Muscle layer of duodenum (tissue), 2 donors: ENCODE results near the gene RSPH10B.
"Not testable (repeated sequence)": the region's sequence is repeated elsewhere in the genome, so short reads cannot be mapped to it uniquely, and the experiment has no call there.

Source experiments
- H3K27ac ChIP-seq: one replicate; pipeline ENCODE4 v1.7.0; 2013; ENCODE audit warnings: mild to moderate bottlenecking, low read length
- H3K27me3 ChIP-seq: one replicate; pipeline ENCODE4 v1.7.0; 2013; ENCODE audit warnings: low read depth, mild to moderate bottlenecking, control low read depth, low read length
- H3K36me3 ChIP-seq, 2 donors: one replicate each; pipeline ENCODE4 v1.7.0; 2013; ENCODE audit warnings: low read length in 2 of 2, control low read depth in 1 of 2, mild to moderate bottlenecking in 1 of 2; ENCODE audit not compliant: insufficient read depth in 2 of 2, control insufficient read depth in 1 of 2
- H3K4me1 ChIP-seq, 2 donors: one replicate each; pipeline ENCODE4 v1.7.0; 2013; ENCODE audit warnings: low read length in 2 of 2, mild to moderate bottlenecking in 2 of 2, control low read depth in 1 of 2, moderate library complexity in 1 of 2; ENCODE audit not compliant: insufficient read depth in 2 of 2, control insufficient read depth in 1 of 2
- H3K4me3 ChIP-seq, 2 donors: one replicate each; pipeline ENCODE4 v1.7.0; 2013; ENCODE audit warnings: low read length in 2 of 2, low read depth in 1 of 2, mild to moderate bottlenecking in 1 of 2
- H3K9me3 ChIP-seq, 2 donors: one replicate each; pipeline ENCODE4 v1.7.0; 2013; ENCODE audit warnings: low read length in 2 of 2, control low read depth in 1 of 2, mild to moderate bottlenecking in 1 of 2; ENCODE audit not compliant: control insufficient read depth in 1 of 2
- donor health status: healthy.

Gene RSPH10B

DNA sequence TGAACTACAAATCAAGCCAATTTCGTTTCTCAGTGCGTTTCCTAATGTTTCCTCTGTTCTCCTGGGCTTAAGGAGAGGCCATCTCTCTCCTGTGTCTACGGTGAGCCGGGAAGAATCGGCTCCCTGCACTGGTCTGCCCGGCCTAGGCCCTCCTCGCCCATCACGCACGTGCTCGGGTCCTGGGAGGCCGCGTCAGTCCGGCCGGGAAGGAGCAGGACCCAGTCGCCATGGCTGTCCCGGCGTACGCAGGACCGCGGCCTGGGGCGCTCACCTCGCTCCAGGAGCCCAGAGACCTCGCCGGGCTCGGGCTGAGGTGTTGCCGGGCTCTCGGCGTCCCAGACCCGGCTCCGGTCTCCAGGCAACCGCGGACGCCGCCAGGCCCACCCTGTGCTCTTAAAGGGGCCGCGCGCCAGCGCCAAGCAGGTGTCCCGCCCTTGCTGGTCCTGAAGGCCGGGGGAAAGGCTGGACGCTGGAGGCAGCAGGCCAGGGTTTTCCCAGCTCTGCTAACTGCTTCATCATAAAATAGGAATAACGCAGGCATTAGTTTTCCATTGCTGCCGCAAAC, at the start of gene RSPH10B:
TSS of gene RSPH10B (minus strand) at position 343 of the 565 bp plus-strand sequence. CDS start 3,573 bp downstream, outside the sequence.
- H3K36me3 ChIP-seq, H3K9me3 ChIP-seq, H3K4me1 ChIP-seq, H3K27me3 ChIP-seq, H3K4me3 ChIP-seq, H3K27ac ChIP-seq: not testable (repeated sequence)

DNA sequence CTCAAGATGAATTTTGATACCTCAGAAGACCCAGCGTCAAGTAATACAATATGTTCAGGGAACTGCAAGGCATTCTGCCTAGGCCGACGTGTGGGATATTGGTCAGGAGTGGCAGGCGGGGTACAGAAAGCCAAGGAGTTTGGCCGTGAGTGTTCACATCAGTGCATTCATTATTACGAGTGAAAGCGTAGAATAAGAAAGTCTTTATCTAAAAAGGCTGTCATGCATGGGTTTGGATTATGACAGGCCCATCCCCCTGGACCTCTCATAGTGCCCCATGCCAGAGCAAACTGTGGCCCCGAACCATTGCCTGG, 46.1 kb upstream of the RSPH10B start:
- H3K36me3 ChIP-seq = peaks cover 35 to 53% of the 10 kb centered on the region in 2 donors

DNA sequence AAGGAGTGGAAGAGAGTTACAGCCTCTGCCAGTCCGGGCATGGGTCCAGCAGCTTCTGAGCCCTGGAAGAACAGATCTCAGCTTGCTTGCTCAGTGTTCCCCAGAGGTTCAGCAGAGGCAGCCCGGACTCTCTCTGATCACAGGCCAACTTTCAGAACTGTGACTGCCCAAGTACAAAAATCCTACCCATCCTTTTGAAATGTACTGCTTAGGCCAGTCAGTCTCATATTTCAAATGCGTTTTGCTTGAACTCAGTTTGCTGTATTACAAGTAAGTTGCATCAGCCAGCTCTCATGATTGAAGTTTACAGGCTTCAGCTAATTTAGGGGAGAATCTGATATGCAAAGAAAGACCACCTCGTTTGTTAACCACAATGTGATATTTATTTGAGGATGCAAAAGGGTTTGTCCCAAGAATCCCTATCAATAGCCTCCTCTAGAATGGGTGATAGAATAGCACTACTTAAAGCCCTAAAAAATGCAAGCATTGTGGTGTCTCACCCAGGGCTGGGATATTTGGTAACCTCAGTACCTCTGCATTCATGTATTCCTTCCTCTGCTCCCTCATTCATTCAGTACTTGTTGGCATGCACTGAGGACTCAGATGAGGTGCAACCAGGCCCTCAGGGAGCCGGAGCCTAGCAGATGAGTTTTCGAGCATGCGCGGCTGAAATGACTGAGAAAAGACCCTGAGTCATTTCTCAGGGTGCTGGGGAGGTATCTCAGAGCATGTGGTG, 45.6 kb upstream of the RSPH10B start:
- peaks cover 33 to 53% of the 10 kb centered on the region in 2 donors for H3K36me3 ChIP-seq
- H3K4me1 ChIP-seq = peaks cover 0 to 27% of the 10 kb centered on the region in 2 donors
- H3K27ac ChIP-seq = peak overlapping the region; percentile 49
- no peaks in the 10 kb centered on the region for H3K27me3 ChIP-seq
- no peak overlapping the region for H3K4me3 ChIP-seq
- H3K9me3 ChIP-seq = no peaks in the 10 kb centered on the region

More for the DNA sequence above, 46.1 kb upstream of the RSPH10B start:
- no peak overlapping the region for H3K4me3 ChIP-seq
- no peak overlapping the region for H3K27ac ChIP-seq
- H3K27me3 ChIP-seq = no peaks in the 10 kb centered on the region
- H3K9me3 ChIP-seq = no peaks in the 10 kb centered on the region
- H3K4me1 ChIP-seq = peaks cover 0 to 23% of the 10 kb centered on the region in 2 donors

DNA sequence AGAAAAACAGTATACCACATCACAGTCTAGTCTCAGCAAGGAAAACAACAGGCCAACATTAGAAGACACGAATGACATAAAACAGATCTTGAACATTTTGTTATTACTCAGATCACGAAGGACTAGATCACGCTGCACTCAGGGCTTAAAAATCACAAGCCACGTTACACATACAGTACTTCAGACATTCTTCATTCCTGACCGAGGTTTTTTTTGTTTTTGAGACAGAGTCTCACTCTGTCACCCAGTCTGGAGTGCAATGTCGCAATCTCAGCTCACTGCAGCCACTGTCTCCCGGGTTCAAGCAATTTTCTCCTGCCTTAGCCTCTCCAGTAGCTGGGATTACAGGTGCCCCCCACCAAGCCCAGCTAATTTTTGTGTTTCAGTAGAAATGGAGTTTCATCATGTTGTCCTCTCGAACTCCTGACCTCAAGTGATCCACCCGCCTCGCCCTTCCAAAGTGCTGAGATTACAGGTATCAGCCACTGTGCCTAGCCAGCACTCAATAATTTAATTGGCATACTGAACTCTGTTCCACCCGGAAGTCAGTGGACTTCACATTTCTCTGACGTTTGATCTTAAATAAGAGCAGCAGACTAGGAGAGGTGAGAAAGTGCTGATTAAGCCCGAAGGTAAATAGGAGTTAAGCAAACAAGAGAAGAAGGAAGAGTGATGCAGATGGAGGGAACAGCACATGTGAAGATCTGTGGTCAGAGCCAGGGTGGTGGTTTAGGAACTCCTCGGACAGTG, 42.0 kb upstream of the RSPH10B start:
- H3K4me3 ChIP-seq = no peak overlapping the region
- peak overlapping the region; percentile 47 for H3K27ac ChIP-seq
- H3K36me3 ChIP-seq = peaks cover 15 to 25% of the 10 kb centered on the region in 2 donors
- no peaks in the 10 kb centered on the region for H3K27me3 ChIP-seq
- H3K9me3 ChIP-seq = no peaks in the 10 kb centered on the region
- peaks cover 0 to 40% of the 10 kb centered on the region in 2 donors for H3K4me1 ChIP-seq

DNA sequence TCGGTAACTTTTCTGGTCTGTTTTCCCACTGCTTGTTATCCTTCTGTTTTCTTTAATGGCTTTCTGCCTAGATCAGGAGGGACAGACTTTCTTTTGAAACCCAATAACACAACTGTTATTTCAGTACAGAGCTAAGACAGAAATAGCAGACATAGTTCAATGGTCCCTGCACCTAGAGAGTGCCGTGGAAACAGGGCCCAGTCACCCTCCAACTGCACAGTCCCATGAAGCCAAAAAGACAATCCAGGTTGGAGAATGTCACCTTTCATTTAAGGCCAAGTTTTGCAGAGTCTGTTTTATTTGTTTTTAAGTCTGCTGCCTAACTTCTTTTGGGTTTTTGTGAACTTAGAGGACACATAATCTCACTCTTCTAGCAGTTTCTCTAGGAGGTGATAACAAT, 41.1 kb upstream of the RSPH10B start:
- Histone ChIP-seq H3K27ac (peak overlapping the region; percentile 47), H3K4me1 (peaks cover 0 to 40% of the 10 kb centered on the region in 2 donors), H3K27me3 (no peaks in the 10 kb centered on the region), H3K4me3 (no peak overlapping the region), H3K36me3 (peaks cover 9 to 16% of the 10 kb centered on the region in 2 donors), H3K9me3 (no peaks in the 10 kb centered on the region)

DNA sequence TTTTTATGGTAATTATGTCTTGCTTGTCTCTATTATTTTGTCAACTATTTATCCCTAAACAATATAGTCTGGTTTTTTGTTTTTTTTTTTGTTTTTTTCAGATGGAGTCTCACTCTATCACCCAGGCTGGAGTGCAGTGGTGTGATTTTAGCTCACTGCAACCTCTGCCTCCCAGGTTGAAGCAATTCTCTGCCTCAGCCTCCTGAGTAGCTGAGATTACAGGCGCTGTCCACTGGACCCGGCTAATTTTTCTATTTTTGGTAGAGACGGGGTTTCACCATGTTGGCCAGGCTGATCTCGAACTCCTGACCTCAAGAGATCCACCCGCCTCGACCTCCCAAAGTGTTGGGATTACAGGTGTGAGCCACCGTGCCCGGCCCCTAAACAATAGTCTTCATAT, 39.9 kb upstream of the RSPH10B start:
- not testable (repeated sequence) for H3K4me3 ChIP-seq, H3K9me3 ChIP-seq, H3K36me3 ChIP-seq, H3K27me3 ChIP-seq
- Histone ChIP-seq H3K27ac (peak overlapping the region; percentile 29), H3K4me1 (peaks cover 0 to 28% of the 10 kb centered on the region in 2 donors)

DNA sequence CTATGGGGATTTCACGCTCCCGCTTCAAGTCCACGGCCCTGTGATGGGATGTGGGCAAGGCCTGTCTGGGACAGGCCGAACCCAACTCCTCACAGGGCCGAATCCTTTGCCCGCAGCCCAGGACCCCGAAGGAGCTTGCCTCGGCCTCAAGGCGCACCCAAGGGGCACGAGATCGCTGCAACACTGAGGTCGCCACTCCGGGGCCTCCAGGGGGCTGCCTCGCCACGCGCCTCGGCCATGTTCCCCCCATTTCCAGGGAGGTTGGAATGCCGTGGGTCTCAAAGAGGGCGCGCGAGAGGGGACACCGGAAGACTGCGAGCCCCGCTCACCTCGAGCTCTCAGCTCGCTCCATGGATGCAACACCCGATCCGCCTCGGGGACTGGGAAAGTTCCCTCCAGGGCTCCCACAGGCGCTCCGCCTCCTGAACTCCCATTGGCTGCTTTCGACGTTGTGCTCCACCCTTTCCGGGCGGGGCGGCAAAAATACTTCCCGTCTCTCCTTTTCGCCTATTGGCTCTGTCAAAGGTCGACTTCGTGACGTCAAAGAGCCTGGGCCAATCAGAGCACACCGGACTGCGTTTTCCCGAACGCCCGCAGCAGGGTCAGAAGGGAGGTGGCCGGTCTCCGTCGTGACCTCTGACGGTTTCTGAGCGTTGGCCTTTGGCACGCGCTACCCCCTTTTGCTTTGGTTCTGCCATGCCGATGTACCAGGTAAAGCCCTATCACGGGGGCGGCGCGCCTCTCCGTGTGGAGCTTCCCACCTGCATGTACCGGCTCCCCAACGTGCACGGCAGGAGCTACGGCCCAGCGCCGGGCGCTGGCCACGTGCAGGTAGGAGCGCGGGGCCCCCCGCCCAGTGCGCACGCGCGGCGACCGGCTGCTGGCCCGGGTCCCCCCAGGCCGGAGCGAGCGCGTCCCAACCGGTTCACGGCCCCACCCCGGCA, 38.5 kb upstream of the RSPH10B start, which contains the start of the genes AIMP2 and PMS2:
TSS of gene AIMP2 (plus strand) at position 605 of the 944 bp plus-strand sequence. CDS start at position 697, 92 bp downstream.
TSS of gene PMS2 (minus strand) at position 382 of the 944 bp plus-strand sequence. CDS start at position 352, 30 bp downstream.
- Histone ChIP-seq H3K9me3 (no peaks in the 10 kb centered on the region), H3K27me3 (no peaks in the 10 kb centered on the region), H3K27ac (peak within 1 kb of the TSS; percentile 79), H3K4me1 (peaks cover 0 to 22% of the 10 kb centered on the region in 2 donors), H3K36me3 (peaks cover 0 to 10% of the 10 kb centered on the region in 2 donors), H3K4me3 (peak within 1 kb of the TSS; percentile 73 to 74)

DNA sequence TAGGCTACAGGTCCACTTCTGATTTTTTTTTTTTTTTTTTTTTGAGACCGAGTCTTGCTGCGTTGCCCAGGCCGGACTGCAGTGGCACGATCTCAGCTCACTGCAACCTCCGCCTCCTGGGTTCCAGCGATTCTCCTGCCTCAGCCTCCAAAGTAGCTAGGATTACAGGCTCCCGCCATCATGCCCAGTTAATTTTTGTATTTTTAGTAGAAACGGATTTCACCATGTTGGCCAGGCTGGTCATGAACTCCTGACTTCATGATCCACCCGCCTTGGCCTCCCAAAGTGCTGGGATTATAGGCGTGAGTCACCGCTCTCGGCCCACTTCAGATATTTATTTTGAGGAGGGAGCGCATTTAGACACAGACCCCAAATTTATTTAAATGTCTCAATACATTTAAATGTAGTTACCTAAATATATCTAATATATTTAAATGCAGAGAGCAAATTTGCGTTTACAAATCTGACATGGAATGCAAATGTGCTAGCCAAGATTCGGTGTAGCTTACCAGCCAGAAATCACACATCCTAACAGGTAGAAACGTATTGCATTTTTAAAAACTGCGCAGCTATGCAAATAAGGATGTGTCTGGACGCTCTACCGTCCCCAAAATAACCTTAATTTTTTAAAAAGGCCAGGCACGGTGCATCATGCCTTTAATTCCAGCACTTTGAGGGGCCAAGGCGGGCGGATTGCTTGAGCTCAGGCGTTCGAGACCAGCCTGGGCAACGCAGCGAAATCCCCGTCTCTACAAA, 37.5 kb upstream of the RSPH10B start:
- H3K27ac ChIP-seq = not testable (repeated sequence)

DNA sequence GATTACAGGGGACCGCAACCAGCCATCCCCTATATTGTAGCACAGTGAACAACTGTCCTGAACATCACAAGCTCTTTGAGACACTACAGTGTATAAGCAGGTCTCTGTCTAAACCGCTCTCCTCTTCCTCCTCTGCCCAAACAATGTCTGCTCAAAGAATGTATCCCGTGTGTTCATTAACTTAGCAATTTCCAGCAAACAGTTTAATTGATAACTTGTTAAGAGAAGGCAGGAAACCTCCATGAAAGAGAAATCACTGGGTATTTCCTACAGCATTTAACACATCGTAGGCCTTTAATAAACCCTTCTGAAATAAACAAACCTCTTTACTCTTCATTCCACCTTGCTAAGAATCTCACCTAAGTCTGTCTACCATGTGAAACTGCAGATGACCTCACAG, 36.9 kb upstream of the RSPH10B start:
- peaks cover 0 to 16% of the 10 kb centered on the region in 2 donors for H3K4me1 ChIP-seq
- H3K36me3 ChIP-seq = peaks cover 0 to 16% of the 10 kb centered on the region in 2 donors
- no peak overlapping the region for H3K4me3 ChIP-seq
- no peaks in the 10 kb centered on the region for H3K27me3 ChIP-seq
- no peaks in the 10 kb centered on the region for H3K9me3 ChIP-seq
- H3K27ac ChIP-seq = no peak overlapping the region

More for the DNA sequence above, 37.5 kb upstream of the RSPH10B start:
- peak overlapping the region in 1 of 2 donors; percentile 74 for H3K4me3 ChIP-seq
- not testable (repeated sequence) for H3K9me3 ChIP-seq, H3K27me3 ChIP-seq
- peaks cover 0 to 22% of the 10 kb centered on the region in 2 donors for H3K4me1 ChIP-seq
- H3K36me3 ChIP-seq = peaks cover 0 to 13% of the 10 kb centered on the region in 2 donors

DNA sequence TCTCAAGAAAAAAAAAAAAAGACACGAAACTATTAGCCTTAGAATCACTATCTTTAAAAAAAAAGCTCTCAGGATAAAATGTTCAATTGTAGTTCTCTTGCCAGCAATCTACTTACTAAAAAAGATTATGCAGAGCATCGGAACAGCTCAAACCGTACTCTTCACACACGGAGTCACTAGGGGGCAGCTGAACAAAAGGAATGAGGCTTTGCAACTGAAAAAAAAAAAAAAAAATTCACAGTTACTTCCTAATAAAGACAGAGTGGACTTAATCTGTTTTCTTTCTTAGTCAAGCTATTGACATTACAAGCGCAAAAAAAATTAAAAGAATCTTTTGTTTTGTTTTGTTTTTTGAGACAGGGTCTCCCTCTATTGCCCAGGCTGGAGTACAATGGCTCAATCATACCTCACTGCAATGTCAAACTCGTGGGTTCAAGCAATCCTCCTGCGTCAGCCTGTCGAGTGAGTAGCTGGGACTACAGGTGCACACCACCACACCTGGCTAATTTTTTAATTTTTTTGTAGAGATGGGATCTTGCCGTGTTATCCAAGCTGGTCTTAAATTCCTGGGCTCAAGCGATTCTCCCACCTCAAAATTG, 26.8 kb upstream of the RSPH10B start:
- Histone ChIP-seq H3K27ac (no peak overlapping the region), H3K36me3 (peaks cover 9 to 32% of the 10 kb centered on the region in 2 donors), H3K27me3 (no peaks in the 10 kb centered on the region)

More for the DNA sequence above, 26.8 kb upstream of the RSPH10B start:
- Histone ChIP-seq H3K4me3 (no peak overlapping the region), H3K4me1 (no peaks in the 10 kb centered on the region), H3K9me3 (no peaks in the 10 kb centered on the region)
